H1 (cell line): ENCODE data around the gene WDSUB1. TPM values are rescaled to one million over a fixed set of nuclear protein-coding genes. Genes with fewer than 3 reads are reported as not detected.

Experiments used
- CTCF ChIA-PET: fragments of 300-600 bp; sonication (Branson Sonifier 250); formaldehyde crosslinking; loops from one replicate; lab custom pipeline; 2021; ENCODE audit not compliant: partially characterized antibody; lab: Charles Lee
- POLR2A ChIA-PET: fragments of 300-600 bp; sonication (Branson Sonifier 250); formaldehyde crosslinking; loops from one replicate; lab custom pipeline; 2021; ENCODE audit warnings: inconsistent platforms; ENCODE audit not compliant: partially characterized antibody; lab: Charles Lee
- DNase-seq, 2 experiments: peaks; one replicate each; pipeline versions ENCODE4 v3.0.0 to v3.0.0-alpha.2; 2010 to 2022; ENCODE audit warnings: low spot score in 2 of 2, low read depth in 1 of 2, mixed read lengths in 1 of 2
- FAIRE-seq: peaks from 2 replicates; lab custom pipeline; 2011; peaks lifted over from hg19 to GRCh38; lab: Jason Lieb, UNC
- H2AFZ ChIP-seq: 2 replicates; pipeline ENCODE4 v1.8.1; 2012; ENCODE audit warnings: low read length, inconsistent platforms
- H2AK5ac ChIP-seq: 2 replicates; pipeline ENCODE4 v1.6.1; 2013; ENCODE audit warnings: low read depth, low read length
- H2BK120ac ChIP-seq: replicated peaks from 2 replicates; pipeline ENCODE3; 2013; ENCODE audit warnings: low read depth, low read length, inconsistent platforms
- H2BK12ac ChIP-seq: 2 replicates; pipeline ENCODE4 v1.6.1; 2013; ENCODE audit warnings: low read depth, low read length
- H2BK15ac ChIP-seq: 2 replicates; pipeline ENCODE4 v1.6.1; 2013; ENCODE audit warnings: low read length
- H2BK20ac ChIP-seq: 2 replicates; pipeline ENCODE4 v1.6.1; 2013; ENCODE audit warnings: low read length
- H2BK5ac ChIP-seq: 2 replicates; pipeline ENCODE4 v1.6.1; 2013; ENCODE audit warnings: low read depth, low read length
- H3K14ac ChIP-seq: 2 replicates; pipeline ENCODE4 v1.6.1; 2013; ENCODE audit warnings: inconsistent platforms; ENCODE audit not compliant: insufficient read length
- H3K18ac ChIP-seq: 2 replicates; pipeline ENCODE4 v1.6.1; 2013; ENCODE audit warnings: low read length; ENCODE audit errors: extremely low read depth
- H3K23ac ChIP-seq: 2 replicates; pipeline ENCODE4 v1.6.1; 2013; ENCODE audit warnings: inconsistent platforms; ENCODE audit not compliant: insufficient read length
- H3K23me2 ChIP-seq: 2 replicates; pipeline ENCODE4 v1.6.1; 2013; ENCODE audit warnings: low read depth, low read length
- H3K27ac ChIP-seq: 2 replicates; pipeline ENCODE4 v1.6.1; 2011; ENCODE audit warnings: low read depth, low read length, inconsistent platforms
- H3K27me3 ChIP-seq, 4 experiments: replicated peaks in 1 of 4; 1 replicate in 1 of 4; 2 replicates in 3 of 4; pipeline versions ENCODE4 v1.6.1 to v1.8.1; 2011 to 2013; ENCODE audit warnings: low read length in 3 of 4, mild to moderate bottlenecking in 3 of 4, inconsistent platforms in 2 of 4, mixed read lengths in 2 of 4, moderate library complexity in 1 of 4; ENCODE audit not compliant: control insufficient read depth in 3 of 4, insufficient read depth in 3 of 4; ENCODE audit errors: extremely low read depth in 1 of 4
- H3K36me3 ChIP-seq, 4 experiments: 2 replicates each; pipeline versions ENCODE4 v1.6.1 to v1.8.1; 2011 to 2013; ENCODE audit warnings: mild to moderate bottlenecking in 4 of 4, low read length in 3 of 4, moderate library complexity in 2 of 4, control low read depth in 1 of 4, inconsistent platforms in 1 of 4; ENCODE audit not compliant: insufficient read depth in 4 of 4, control insufficient read depth in 2 of 4
- H3K4ac ChIP-seq: replicated peaks from 2 replicates; pipeline ENCODE3; 2013; ENCODE audit warnings: low read length, low read depth, mixed read lengths, inconsistent platforms; ENCODE audit not compliant: insufficient read length
- H3K4me1 ChIP-seq, 4 experiments: replicated peaks in 1 of 4; 1 replicate in 1 of 4; 2 replicates in 3 of 4; pipeline versions ENCODE4 v1.6.1 to v1.8.1; 2011 to 2013; ENCODE audit warnings: low read length in 3 of 4, inconsistent platforms in 2 of 4, mixed read lengths in 1 of 4; ENCODE audit not compliant: insufficient read depth in 4 of 4, control insufficient read depth in 3 of 4
- H3K4me2 ChIP-seq, 2 experiments: 2 replicates each; pipeline versions ENCODE4 v1.6.1 to v1.8.1; 2011 to 2013; ENCODE audit warnings: low read depth in 2 of 2, low read length in 2 of 2, control low read depth in 1 of 2, inconsistent platforms in 1 of 2, mild to moderate bottlenecking in 1 of 2; ENCODE audit not compliant: insufficient read depth in 1 of 2
- H3K4me3 ChIP-seq, 4 experiments: fragments of 200-600, 300-600 bp in 1 of 4; sonication (generic), shearing (Covaris generic), sonication (Bioruptor Twin) in 1 of 4; 2 replicates each; pipeline versions ENCODE4 v1.5.1 to v1.8.1; 2011 to 2016; ENCODE audit warnings: low read length in 4 of 4, low read depth in 3 of 4, control low read depth in 2 of 4, inconsistent platforms in 2 of 4, mild to moderate bottlenecking in 2 of 4, mixed read lengths in 1 of 4, moderate library complexity in 1 of 4; ENCODE audit not compliant: insufficient read depth in 2 of 4; ENCODE audit errors: extremely low read depth in 1 of 4
- H3K56ac ChIP-seq: replicated peaks from 2 replicates; pipeline ENCODE3; 2013; ENCODE audit warnings: low read depth, mild to moderate bottlenecking, mixed read lengths, low read length, inconsistent platforms; ENCODE audit not compliant: insufficient read length
- H3K79me1 ChIP-seq: 2 replicates; pipeline ENCODE4 v1.6.1; 2013; ENCODE audit warnings: low read depth, low read length, control low read depth
- H3K79me2 ChIP-seq, 2 experiments: 2 replicates each; pipeline versions ENCODE4 v1.6.1 to v1.8.1; 2012 to 2013; ENCODE audit warnings: low read length in 2 of 2, mild to moderate bottlenecking in 2 of 2, inconsistent platforms in 1 of 2; ENCODE audit not compliant: insufficient read depth in 2 of 2, control insufficient read depth in 1 of 2
- H3K9ac ChIP-seq, 4 experiments: replicated peaks in 1 of 4; 1 replicate in 1 of 4; 2 replicates in 3 of 4; pipeline versions ENCODE4 v1.6.1 to v1.8.1; 2011 to 2013; ENCODE audit warnings: low read depth in 3 of 4, low read length in 3 of 4, control low read depth in 2 of 4, mild to moderate bottlenecking in 2 of 4, moderate library complexity in 2 of 4, inconsistent platforms in 1 of 4; ENCODE audit errors: extremely low read depth in 1 of 4
- H3K9me3 ChIP-seq, 2 experiments: 2 replicates each; pipeline versions ENCODE4 v1.6.1 to v1.8.1; 2012 to 2013; ENCODE audit warnings: mild to moderate bottlenecking in 2 of 2, moderate library complexity in 2 of 2, control low read depth in 1 of 2, inconsistent platforms in 1 of 2, low read depth in 1 of 2, low read length in 1 of 2, mixed read lengths in 1 of 2; ENCODE audit not compliant: insufficient read depth in 2 of 2
- H4K20me1 ChIP-seq, 2 experiments: replicated peaks in 1 of 2; 2 replicates each; pipeline versions ENCODE3 to v1.8.1; 2011 to 2013; ENCODE audit warnings: inconsistent platforms in 2 of 2, low read length in 2 of 2, mild to moderate bottlenecking in 1 of 2; ENCODE audit not compliant: insufficient read depth in 2 of 2, control insufficient read depth in 1 of 2
- H4K5ac ChIP-seq: 2 replicates; pipeline ENCODE4 v1.6.1; 2013; ENCODE audit warnings: low read length, low read depth, mixed read lengths, inconsistent platforms; ENCODE audit not compliant: insufficient read length
- H4K8ac ChIP-seq: 2 replicates; pipeline ENCODE4 v1.8.0; 2013; ENCODE audit warnings: mild to moderate bottlenecking, moderate library complexity, low read length, inconsistent platforms; ENCODE audit not compliant: insufficient read depth; ENCODE audit errors: extremely low read depth
- H4K91ac ChIP-seq: replicated peaks from 2 replicates; pipeline ENCODE3; 2013; ENCODE audit warnings: low read length, mixed read lengths, inconsistent platforms; ENCODE audit not compliant: insufficient read length
- BRCA1 ChIP-seq: IDR thresholded peaks from 2 replicates; pipeline ENCODE4 v1.6.1; 2012; ENCODE audit warnings: low read depth, low read length, improper control_type of control experiment
- FOSL1 ChIP-seq: IDR thresholded peaks from 2 replicates; pipeline ENCODE4 v1.6.1; 2011; ENCODE audit warnings: mild to moderate bottlenecking, low read depth, low read length, moderate library complexity; ENCODE audit not compliant: insufficient read depth
- HDAC2 ChIP-seq, 2 experiments: fragments of 300-600 bp in 1 of 2; sonication (generic) in 1 of 2; IDR thresholded peaks; 2 replicates each; pipeline ENCODE4 v1.6.1; 2011 to 2012; ENCODE audit warnings: low read depth in 2 of 2, low read length in 2 of 2, mild to moderate bottlenecking in 2 of 2, moderate library complexity in 2 of 2, borderline replicate concordance in 1 of 2, inconsistent platforms in 1 of 2
- KDM5A ChIP-seq: fragments of 200-600 bp; IDR thresholded peaks from 2 replicates; pipeline ENCODE4 v1.7.1; 2012; ENCODE audit warnings: mild to moderate bottlenecking, low read length, inconsistent platforms, mixed read lengths
- PHF8 ChIP-seq: fragments of 200-600 bp; sonication (generic); conservative IDR thresholded peaks from 2 replicates; pipeline ENCODE4 v1.7.1; 2012; ENCODE audit warnings: low read depth, mild to moderate bottlenecking, inconsistent platforms, low read length, moderate library complexity
- WGBS, 2 experiments: shearing (Covaris generic) in 1 of 2; methylation state at CpG; one replicate each; pipeline versions ENCODE4 v1.1.6 to v1.1.7; 2013 to 2015; ENCODE audit warnings: low lambda C conversion rate in 2 of 2, mixed read lengths in 2 of 2, inconsistent platforms in 1 of 2, low coverage in 1 of 2, missing lambda C conversion rate in 1 of 2; ENCODE audit not compliant: insufficient replicate concordance in 2 of 2, insufficient coverage in 1 of 2, insufficient read length in 1 of 2; ENCODE audit errors: extremely low coverage in 1 of 2, missing lambda C conversion rate in 1 of 2; 5-methylcytosine and 5-hydroxymethylcytosine counted together
- polyA plus RNA-seq, 7 experiments: library from polyadenylated mRNA; depleted of rRNA in 3 of 7; stranded (reverse) in 5 of 7; unstranded in 2 of 7; fragments of >200 nt in 5 of 7; fragments of 200-250 nt in 2 of 7; gene quantifications; 1 replicate in 5 of 7; 2 replicates in 1 of 7; 4 replicates in 1 of 7; pipeline versions ENCODE4 v1.2.1 to v1.2.3, GENCODE V29; 2011 to 2013; ENCODE audit warnings: missing spikeins in 2 of 7, mixed read lengths in 2 of 7
- total RNA-seq: library from RNA; stranded (reverse); fragmentation: NEBNext Ultra II Directional; extraction: Animal tissue kit (Norgen Biotek cat#: 25700); gene quantifications from 2 replicates; pipeline ENCODE4 v1.2.1, GENCODE V29; 2021

The WDSUB1 gene
- total and polyA plus RNA-seq, 2 of the 8 experiments (the other 6 are each of a cell fraction or from before 2014, with no cell fraction given) = 5.5 to 8.0 TPM

GRCh38 chr2:159234868-159235267, 51.6 kb downstream of the WDSUB1 start:
- Histone ChIP-seq H3K27me3 (no peaks in the 10 kb centered on the region), H2AFZ (no peak overlapping the region), H3K18ac (no peak overlapping the region), H3K79me1 (no peaks in the 10 kb centered on the region), H2BK120ac (no peak overlapping the region), H3K4me3 (no peak overlapping the region), H3K9ac (no peak overlapping the region), H3K9me3 (no peaks in the 10 kb centered on the region), H3K4ac (no peak overlapping the region), H3K14ac (no peak overlapping the region), H4K5ac (no peak overlapping the region), H2BK12ac (no peak overlapping the region), H3K36me3 (peaks cover 0 to 11% (median 3%) of the 10 kb centered on the region in 4 experiments; a peak in 4 of 8 replicates), H3K23ac (no peak overlapping the region), H4K8ac (no peak overlapping the region), H3K23me2 (no peaks in the 10 kb centered on the region), H4K91ac (no peak overlapping the region), H3K4me1 (no peaks in the 10 kb centered on the region), H2AK5ac (no peak overlapping the region), H3K27ac (no peak overlapping the region), H3K4me2 (no peak overlapping the region), H4K20me1 (no peaks in the 10 kb centered on the region), H2BK5ac (no peak overlapping the region), H2BK15ac (no peak overlapping the region), H3K79me2 (no peaks in the 10 kb centered on the region), H2BK20ac (no peak overlapping the region), H3K56ac (no peak overlapping the region)
- TF ChIP-seq HDAC2 (IDR thresholded peaks at IDR 0.05; ENCODE audit: borderline replicate concordance in 1 of 2, low read depth in 2 of 2, low read length in 2 of 2) (no peak), BRCA1 (no peak), PHF8 (no peak), KDM5A (no peak), FOSL1 (no peak)
- WGBS, 2 experiments = 90% methylated on average over 6 of the region's 6 CpGs; no CpG with 5 or more reads in 1 of the 2 experiments
- ChIA-PET CTCF (interaction anchor here (0.6 kb wide), 1 partner anchor 24 kb away, joined by 4 read pairs; no protein-coding TSS in a partner anchor), POLR2A (no interaction called here)
- FAIRE-seq (no peak), DNase-seq (no peak)
